Measurements from ENCODE around the gene RAB23.

DNA sequence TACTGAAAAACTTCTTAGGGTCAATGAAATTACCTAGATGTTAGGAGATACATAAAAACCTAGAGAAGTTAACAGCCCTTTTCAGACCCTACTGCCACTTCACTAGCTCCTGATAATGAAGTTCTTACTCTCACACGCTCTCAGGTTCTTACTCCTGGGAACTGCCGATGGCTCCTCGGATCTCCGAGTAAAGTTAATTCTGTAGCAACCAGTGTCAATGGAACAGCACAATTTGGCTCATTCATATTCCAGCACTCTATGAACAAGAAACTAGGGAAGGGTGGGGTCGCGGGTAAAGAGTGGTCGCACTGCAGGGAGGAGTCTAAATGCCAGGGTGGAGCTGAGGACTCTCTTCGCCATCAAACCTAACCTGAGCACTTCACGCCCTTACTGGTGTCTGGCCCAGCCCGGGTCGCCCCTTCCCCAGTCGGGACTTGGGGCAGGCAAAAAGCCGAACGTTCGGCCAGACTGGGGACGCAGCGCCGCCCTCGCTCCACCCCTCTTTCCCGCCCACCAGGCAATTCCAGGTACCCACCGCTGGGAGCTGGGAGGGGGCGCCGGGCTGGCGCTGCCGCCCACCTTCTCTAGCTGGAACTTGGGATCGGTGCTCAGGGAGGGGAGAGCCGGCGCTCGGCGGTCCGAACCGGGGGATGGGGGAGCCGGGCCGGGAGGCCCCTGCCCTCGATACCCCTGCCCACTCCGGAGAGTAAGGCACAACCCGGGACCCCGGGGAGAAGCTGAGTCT, 744 bp downstream of the RAB23 start:
- TF ChIP-seq CTCF (IDR thresholded peaks at IDR 0.05) (peak in 2 of 3 donors; percentile 40 to 43), POLR2AphosphoS5 (IDR thresholded peaks at IDR 0.05) (no peak)
